Activated naive CD4-positive, alpha-beta T cell treated with anti-CD3 and anti-CD28 coated beads, Interleukin-2, amount 50 U/mL, for 72 hours (primary cell): ENCODE measurements around the gene AP3S1. TPM values are rescaled to one million over a fixed set of nuclear protein-coding genes. Genes with fewer than 3 reads are reported as not detected.

Experiments
- total RNA-seq, 2 donors: library from RNA; stranded (reverse); gene quantifications; one replicate each; pipeline ENCODE4 v1.2.3, GENCODE V29; 2022

Gene AP3S1
- total RNA-seq, 2 donors from 2014 or later, result 47.6 to 126 TPM

Other genes starting within 250 kb of the AP3S1 start
- gene TICAM2, start 239.5 kb upstream of the AP3S1 start, total RNA-seq, result under 1 TPM; 0.66 to 0.91 TPM
- 10 to 100 TPM; 33.1 to 38.4 TPM for gene TMED7, start 215.9 kb upstream of the AP3S1 start, total RNA-seq
- gene CDO1, start 25.3 kb upstream of the AP3S1 start, total RNA-seq, result 1 to 10 TPM in 1 of 2 donors, not detected in 1; 1.9 TPM
- gene ATG12, start 370 bp upstream of the AP3S1 start, total RNA-seq, result 10 to 100 TPM; 45.3 to 59.0 TPM
- gene LVRN, start 120.5 kb downstream of the AP3S1 start, total RNA-seq, result under 1 TPM in 1 of 2 donors, not detected in 1; 0.31 TPM
- gene ARL14EPL, start 190.5 kb downstream of the AP3S1 start, total RNA-seq, result not detected
- 10 to 100 TPM; 16.5 to 22.1 TPM for gene COMMD10, start 243.1 kb downstream of the AP3S1 start, total RNA-seq